K562 (cell line): ENCODE data around the gene YIPF5.

ENCODE experiments used
- CBX8 ChIP-seq: fragments of 200-600 bp; sonication (generic); IDR thresholded peaks from 2 replicates; pipeline ENCODE4 v1.6.1; 2012; ENCODE audit warnings: borderline replicate concordance, mixed run types, low read depth, mild to moderate bottlenecking, moderate library complexity, mixed read lengths, low read length, control low read depth, inconsistent platforms; ENCODE audit not compliant: poor library complexity, severe bottlenecking; ENCODE audit errors: extremely low read depth
- ELF4 ChIP-seq: fragments of 450-650 bp; formaldehyde crosslinking; IDR thresholded peaks from 2 replicates; pipeline ENCODE4 v1.4.0; 2022; ENCODE audit warnings: missing genetic modification characterization
- HCFC1 ChIP-seq: IDR thresholded peaks from 2 replicates; pipeline ENCODE4 v1.6.1; 2012; ENCODE audit warnings: low read depth, low read length, improper control_type of control experiment
- STAG1 ChIP-seq: sonication (generic); formaldehyde crosslinking; IDR thresholded peaks from 2 replicates; pipeline ENCODE4 v1.5.0; 2020; ENCODE audit warnings: missing genetic modification reagents, borderline replicate concordance
- TBP ChIP-seq: optimal IDR thresholded peaks from 2 replicates; pipeline ENCODE3; 2011; ENCODE audit warnings: low read depth, low read length, improper control_type of control experiment
- TF ChIP-seq, protein P1 (sequence below): sonication (generic); formaldehyde crosslinking; IDR thresholded peaks from 2 replicates; pipeline ENCODE4 v1.8.1; 2023; ENCODE audit warnings: mild to moderate bottlenecking, missing genetic modification reagents

DNA sequence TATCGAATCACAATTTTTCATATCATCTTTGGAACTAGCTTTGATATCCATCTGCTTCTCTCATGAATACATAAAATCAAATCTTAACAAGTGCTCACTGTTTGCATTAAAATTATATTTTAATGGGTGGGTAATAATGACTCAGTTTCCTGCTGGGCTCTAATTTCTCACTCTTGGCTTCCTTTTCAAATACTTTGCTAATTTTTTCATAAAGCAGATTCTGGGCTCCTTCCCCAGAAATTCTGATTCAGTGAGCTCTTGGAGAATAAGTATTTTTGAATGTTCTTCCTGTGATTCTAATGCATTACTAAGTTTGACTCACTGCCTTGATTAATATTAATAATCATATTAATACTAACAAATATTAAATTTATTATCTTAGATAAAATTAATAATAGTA lies 48.9 kb downstream of the YIPF5 start:
- TF ChIP-seq HCFC1 (no peak), TBP (no peak), STAG1 (CRISPR knock-in tag) (no peak), CBX8 (no peak), ELF4 (CRISPR knock-in tag) (no peak)
- TF ChIP-seq, protein P1, sequence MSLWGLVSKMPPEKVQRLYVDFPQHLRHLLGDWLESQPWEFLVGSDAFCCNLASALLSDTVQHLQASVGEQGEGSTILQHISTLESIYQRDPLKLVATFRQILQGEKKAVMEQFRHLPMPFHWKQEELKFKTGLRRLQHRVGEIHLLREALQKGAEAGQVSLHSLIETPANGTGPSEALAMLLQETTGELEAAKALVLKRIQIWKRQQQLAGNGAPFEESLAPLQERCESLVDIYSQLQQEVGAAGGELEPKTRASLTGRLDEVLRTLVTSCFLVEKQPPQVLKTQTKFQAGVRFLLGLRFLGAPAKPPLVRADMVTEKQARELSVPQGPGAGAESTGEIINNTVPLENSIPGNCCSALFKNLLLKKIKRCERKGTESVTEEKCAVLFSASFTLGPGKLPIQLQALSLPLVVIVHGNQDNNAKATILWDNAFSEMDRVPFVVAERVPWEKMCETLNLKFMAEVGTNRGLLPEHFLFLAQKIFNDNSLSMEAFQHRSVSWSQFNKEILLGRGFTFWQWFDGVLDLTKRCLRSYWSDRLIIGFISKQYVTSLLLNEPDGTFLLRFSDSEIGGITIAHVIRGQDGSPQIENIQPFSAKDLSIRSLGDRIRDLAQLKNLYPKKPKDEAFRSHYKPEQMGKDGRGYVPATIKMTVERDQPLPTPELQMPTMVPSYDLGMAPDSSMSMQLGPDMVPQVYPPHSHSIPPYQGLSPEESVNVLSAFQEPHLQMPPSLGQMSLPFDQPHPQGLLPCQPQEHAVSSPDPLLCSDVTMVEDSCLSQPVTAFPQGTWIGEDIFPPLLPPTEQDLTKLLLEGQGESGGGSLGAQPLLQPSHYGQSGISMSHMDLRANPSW (CRISPR knock-in tag): no peak
